ENCODE measurements around the gene OST4.

OST4 gene

GRCh38 chr2:27099334-27099955 is 28.0 kb upstream of the OST4 start:
- in situ Hi-C loops (cut with HindIII; ENCODE audit: low pct_unique_long_range_greater_than_20kb, low sequenced_read_pairs), result no loop called here
- DNase-seq (ENCODE audit: low read depth in 1 of 2, low spot score in 1 of 2), result no peak
- no peak for TF ChIP-seq JUND (IDR thresholded peaks at IDR 0.05; ENCODE audit: low read depth)

- in situ Hi-C loops (cut with HindIII; ENCODE audit: low pct_unique_long_range_greater_than_20kb, low sequenced_read_pairs), result no loop called here
- DNase-seq (ENCODE audit: low read depth in 1 of 2, low spot score in 1 of 2), result no peak
- TF ChIP-seq JUND (IDR thresholded peaks at IDR 0.05; ENCODE audit: low read depth), result no peak
Measured at GRCh38 chr2:27097341-27097740, 25.9 kb upstream of the OST4 start.

GRCh38 chr2:27096748-27097297 is 25.4 kb upstream of the OST4 start:
- in situ Hi-C loops (cut with HindIII; ENCODE audit: low pct_unique_long_range_greater_than_20kb, low sequenced_read_pairs), result no loop called here
- no peak for DNase-seq (ENCODE audit: low read depth in 1 of 2, low spot score in 1 of 2)
- no peak for TF ChIP-seq JUND (IDR thresholded peaks at IDR 0.05; ENCODE audit: low read depth)

- peak; percentile 64 to 72 for DNase-seq (ENCODE audit: low read depth in 1 of 2, low spot score in 1 of 2)
- in situ Hi-C loops (cut with HindIII; ENCODE audit: low pct_unique_long_range_greater_than_20kb, low sequenced_read_pairs), result no loop called here
- TF ChIP-seq JUND (IDR thresholded peaks at IDR 0.05; ENCODE audit: low read depth), result no peak
Measured at GRCh38 chr2:27095745-27096651, 24.5 kb upstream of the OST4 start.

GRCh38 chr2:27095427-27095744 is 23.9 kb upstream of the OST4 start:
- DNase-seq (ENCODE audit: low read depth in 1 of 2, low spot score in 1 of 2), result no peak
- in situ Hi-C loops (cut with HindIII; ENCODE audit: low pct_unique_long_range_greater_than_20kb, low sequenced_read_pairs), result no loop called here
- TF ChIP-seq JUND (IDR thresholded peaks at IDR 0.05; ENCODE audit: low read depth), result no peak

- in situ Hi-C loops (cut with HindIII; ENCODE audit: low pct_unique_long_range_greater_than_20kb, low sequenced_read_pairs), result no loop called here
- no peak for TF ChIP-seq JUND (IDR thresholded peaks at IDR 0.05; ENCODE audit: low read depth)
- DNase-seq (ENCODE audit: low read depth in 1 of 2, low spot score in 1 of 2), result no peak
Measured at GRCh38 chr2:27094353-27094984, 23.0 kb upstream of the OST4 start.

GRCh38 chr2:27093430-27094352 is 22.2 kb upstream of the OST4 start:
- DNase-seq (ENCODE audit: low read depth in 1 of 2, low spot score in 1 of 2), result no peak
- no peak for TF ChIP-seq JUND (IDR thresholded peaks at IDR 0.05; ENCODE audit: low read depth)
- in situ Hi-C loops (cut with HindIII; ENCODE audit: low pct_unique_long_range_greater_than_20kb, low sequenced_read_pairs), result no loop called here

GRCh38 chr2:27092696-27093429 is 21.4 kb upstream of the OST4 start:
- TF ChIP-seq JUND (IDR thresholded peaks at IDR 0.05; ENCODE audit: low read depth), result no peak
- in situ Hi-C loops (cut with HindIII; ENCODE audit: low pct_unique_long_range_greater_than_20kb, low sequenced_read_pairs), result no loop called here
- no peak for DNase-seq (ENCODE audit: low read depth in 1 of 2, low spot score in 1 of 2)

- no peak for DNase-seq (ENCODE audit: low read depth in 1 of 2, low spot score in 1 of 2)
- TF ChIP-seq JUND (IDR thresholded peaks at IDR 0.05; ENCODE audit: low read depth), result no peak
- in situ Hi-C loops (cut with HindIII; ENCODE audit: low pct_unique_long_range_greater_than_20kb, low sequenced_read_pairs), result no loop called here
Measured at GRCh38 chr2:27091746-27092695, 20.6 kb upstream of the OST4 start.

- in situ Hi-C loops (cut with HindIII; ENCODE audit: low pct_unique_long_range_greater_than_20kb, low sequenced_read_pairs), result no loop called here
- no peak for TF ChIP-seq JUND (IDR thresholded peaks at IDR 0.05; ENCODE audit: low read depth)
- DNase-seq (ENCODE audit: low read depth in 1 of 2, low spot score in 1 of 2), result no peak
Measured at GRCh38 chr2:27089111-27089954, 17.9 kb upstream of the OST4 start.
